Activated T-cell treated with anti-CD3 and anti-CD28 coated beads, Interleukin-2, amount 50 U/mL, for 24 hours (primary cell): Measurements from ENCODE around the gene PHF19.
A peak's percentile ranks its signal among the peaks of the same experiment; 100 is the strongest.

ENCODE experiments used
- DNase-seq: peaks from one replicate; pipeline ENCODE4 v3.0.0-alpha.2; 2020
- H3K27ac Mint-ChIP-seq: 2 replicates; pipeline ENCODE4 v1.8.0; 2020; ENCODE audit warnings: mild to moderate bottlenecking, mixed read lengths
- H3K27me3 Mint-ChIP-seq: 2 replicates; pipeline ENCODE4 v1.8.0; 2020; ENCODE audit warnings: mixed read lengths
- H3K36me3 Mint-ChIP-seq: 2 replicates; pipeline ENCODE4 v1.8.0; 2020; ENCODE audit warnings: low read depth, mixed read lengths
- H3K4me1 Mint-ChIP-seq: 2 replicates; pipeline ENCODE4 v1.8.0; 2020; ENCODE audit warnings: low read depth, mixed read lengths
- H3K4me3 Mint-ChIP-seq: 2 replicates; pipeline ENCODE4 v1.8.0; 2020; ENCODE audit warnings: mild to moderate bottlenecking, moderate library complexity, mixed read lengths
- H3K9me3 Mint-ChIP-seq: 2 replicates; pipeline ENCODE4 v1.8.0; 2020; ENCODE audit warnings: mixed read lengths

Gene PHF19

GRCh38 chr9:120890320-120891244 is 13.6 kb upstream of the PHF19 start:
- Mint-ChIP-seq H3K27me3 (no peaks in the 10 kb centered on the region), H3K36me3 (peaks cover 5% of the 10 kb centered on the region), H3K27ac (peak overlapping the region; percentile 92), H3K4me1 (peaks cover 87% of the 10 kb centered on the region), H3K4me3 (peak overlapping the region; percentile 70), H3K9me3 (no peaks in the 10 kb centered on the region)
- peak; percentile 68 for DNase-seq

GRCh38 chr9:120889606-120890271 is 12.8 kb upstream of the PHF19 start:
- peak overlapping the region; percentile 70 for H3K4me3 Mint-ChIP-seq
- no peak for DNase-seq
- H3K27ac Mint-ChIP-seq = peak overlapping the region; percentile 92
- H3K27me3 Mint-ChIP-seq = no peaks in the 10 kb centered on the region
- H3K9me3 Mint-ChIP-seq = no peaks in the 10 kb centered on the region
- H3K36me3 Mint-ChIP-seq = peaks cover 5% of the 10 kb centered on the region
- H3K4me1 Mint-ChIP-seq = peaks cover 82% of the 10 kb centered on the region

- peaks cover 5% of the 10 kb centered on the region for H3K36me3 Mint-ChIP-seq
- DNase-seq = no peak
- H3K4me3 Mint-ChIP-seq = no peak overlapping the region
- H3K27me3 Mint-ChIP-seq = no peaks in the 10 kb centered on the region
- peak overlapping the region; percentile 92 for H3K27ac Mint-ChIP-seq
- H3K9me3 Mint-ChIP-seq = no peaks in the 10 kb centered on the region
- H3K4me1 Mint-ChIP-seq = peaks cover 80% of the 10 kb centered on the region
These were observed 11.6 kb upstream of the PHF19 start for GRCh38 chr9:120888626-120889025.

- Mint-ChIP-seq H3K4me1 (peaks cover 78% of the 10 kb centered on the region), H3K27me3 (no peaks in the 10 kb centered on the region), H3K4me3 (no peak overlapping the region), H3K9me3 (no peaks in the 10 kb centered on the region), H3K27ac (peak overlapping the region; percentile 63), H3K36me3 (peaks cover 5% of the 10 kb centered on the region)
- DNase-seq = no peak
These were observed 9.5 kb upstream of the PHF19 start for GRCh38 chr9:120886490-120886967.

GRCh38 chr9:120885958-120886357 is 9.0 kb upstream of the PHF19 start:
- no peak for DNase-seq
- H3K4me3 Mint-ChIP-seq = no peak overlapping the region
- no peaks in the 10 kb centered on the region for H3K9me3 Mint-ChIP-seq
- peak overlapping the region; percentile 63 for H3K27ac Mint-ChIP-seq
- no peaks in the 10 kb centered on the region for H3K27me3 Mint-ChIP-seq
- H3K4me1 Mint-ChIP-seq = peaks cover 78% of the 10 kb centered on the region
- H3K36me3 Mint-ChIP-seq = peaks cover 5% of the 10 kb centered on the region

- Mint-ChIP-seq H3K27ac (no peak overlapping the region), H3K9me3 (no peaks in the 10 kb centered on the region), H3K4me3 (no peak overlapping the region), H3K27me3 (no peaks in the 10 kb centered on the region), H3K36me3 (peaks cover 5% of the 10 kb centered on the region), H3K4me1 (peaks cover 78% of the 10 kb centered on the region)
- DNase-seq = no peak
These were observed 8.5 kb upstream of the PHF19 start for GRCh38 chr9:120885457-120885856.

- DNase-seq = no peak
- Mint-ChIP-seq H3K4me1 (peaks cover 77% of the 10 kb centered on the region), H3K9me3 (no peaks in the 10 kb centered on the region), H3K4me3 (no peak overlapping the region), H3K27me3 (no peaks in the 10 kb centered on the region), H3K27ac (peak overlapping the region; percentile 59), H3K36me3 (peaks cover 3% of the 10 kb centered on the region)
These were observed 6.6 kb upstream of the PHF19 start for GRCh38 chr9:120883608-120883996.

GRCh38 chr9:120882935-120883607 is 6.1 kb upstream of the PHF19 start:
- no peak overlapping the region for H3K4me3 Mint-ChIP-seq
- H3K4me1 Mint-ChIP-seq = peaks cover 77% of the 10 kb centered on the region
- DNase-seq = no peak
- peak overlapping the region; percentile 57 for H3K27ac Mint-ChIP-seq
- no peaks in the 10 kb centered on the region for H3K9me3 Mint-ChIP-seq
- H3K36me3 Mint-ChIP-seq = peaks cover 3% of the 10 kb centered on the region
- H3K27me3 Mint-ChIP-seq = no peaks in the 10 kb centered on the region

GRCh38 chr9:120879446-120879845 is 2.5 kb upstream of the PHF19 start:
- Mint-ChIP-seq H3K27ac (peak overlapping the region; percentile 95), H3K9me3 (no peaks in the 10 kb centered on the region), H3K4me3 (no peak overlapping the region), H3K27me3 (no peaks in the 10 kb centered on the region), H3K4me1 (peaks cover 81% of the 10 kb centered on the region), H3K36me3 (peaks cover 25% of the 10 kb centered on the region)
- no peak for DNase-seq

- peak overlapping the region; percentile 88 for H3K4me3 Mint-ChIP-seq
- peak overlapping the region; percentile 95 for H3K27ac Mint-ChIP-seq
- H3K36me3 Mint-ChIP-seq = peaks cover 34% of the 10 kb centered on the region
- DNase-seq = peak; percentile 51
- no peaks in the 10 kb centered on the region for H3K27me3 Mint-ChIP-seq
- H3K9me3 Mint-ChIP-seq = no peaks in the 10 kb centered on the region
- peaks cover 82% of the 10 kb centered on the region for H3K4me1 Mint-ChIP-seq
These were observed 1.5 kb upstream of the PHF19 start for GRCh38 chr9:120878188-120879130.

- no peaks in the 10 kb centered on the region for H3K27me3 Mint-ChIP-seq
- peak; percentile 83 for DNase-seq
- peak overlapping the region; percentile 88 for H3K4me3 Mint-ChIP-seq
- H3K4me1 Mint-ChIP-seq = peaks cover 83% of the 10 kb centered on the region
- no peaks in the 10 kb centered on the region for H3K9me3 Mint-ChIP-seq
- H3K27ac Mint-ChIP-seq = peak overlapping the region; percentile 95
- peaks cover 44% of the 10 kb centered on the region for H3K36me3 Mint-ChIP-seq
These were observed 467 bp upstream of the PHF19 start for GRCh38 chr9:120877276-120878034.

GRCh38 chr9:120875954-120876841 is 790 bp downstream of the PHF19 start:
- Mint-ChIP-seq H3K27ac (peak overlapping the region; percentile 95), H3K4me3 (peak overlapping the region; percentile 87), H3K4me1 (peaks cover 79% of the 10 kb centered on the region), H3K27me3 (no peaks in the 10 kb centered on the region), H3K9me3 (no peaks in the 10 kb centered on the region), H3K36me3 (peaks cover 56% of the 10 kb centered on the region)
- peak; percentile 88 for DNase-seq
